Suprapubic skin (tissue), 4 donors: Measurements from ENCODE around the gene IFT81. TPM values are rescaled to one million over a fixed set of nuclear protein-coding genes. Genes with fewer than 3 reads are reported as not detected.
"Not testable (repeated sequence)": the region's sequence is repeated elsewhere in the genome, so short reads cannot be mapped to it uniquely, and the experiment has no call there.

Experiments
- DNase-seq, 2 donors: peaks; one replicate each; pipeline ENCODE4 v3.0.0-alpha.2; 2019; ENCODE audit warnings: low spot score in 2 of 2
- H3K27ac ChIP-seq: fragments of 200-600 bp; sonication (generic); one replicate; pipeline ENCODE4 v1.5.1; 2019
- H3K27me3 ChIP-seq: fragments of 200-600 bp; sonication (generic); one replicate; pipeline ENCODE4 v1.5.1; 2019
- H3K36me3 ChIP-seq: fragments of 200-600 bp; sonication (generic); one replicate; pipeline ENCODE4 v1.5.1; 2019
- H3K4me1 ChIP-seq: fragments of 200-600 bp; sonication (generic); one replicate; pipeline ENCODE4 v1.5.1; 2019
- H3K4me3 ChIP-seq: fragments of 200-600 bp; sonication (generic); one replicate; pipeline ENCODE4 v1.5.1; 2019; ENCODE audit warnings: mild to moderate bottlenecking
- H3K9me3 ChIP-seq: fragments of 200-600 bp; sonication (generic); one replicate; pipeline ENCODE4 v1.5.1; 2019
- CTCF ChIP-seq, 2 donors: fragments of 200-600 bp in 1 of 2; fragments of 450-650 bp in 1 of 2; sonication (generic) in 1 of 2; IDR thresholded peaks; one replicate each; pipeline ENCODE4 v1.5.1; 2016 to 2019; ENCODE audit warnings: antibody characterized with exemption in 2 of 2, mild to moderate bottlenecking in 1 of 2, moderate library complexity in 1 of 2
- EP300 ChIP-seq: sonication (generic); formaldehyde crosslinking; IDR thresholded peaks from one replicate; pipeline ENCODE4 v1.6.1; 2017; ENCODE audit warnings: antibody characterized with exemption
- POLR2A ChIP-seq, 2 donors: fragments of 450-650 bp; IDR thresholded peaks; one replicate each; pipeline ENCODE4 v1.6.1; 2017; ENCODE audit warnings: antibody characterized with exemption in 2 of 2, mild to moderate bottlenecking in 2 of 2, moderate library complexity in 2 of 2
- POLR2AphosphoS5 ChIP-seq, 3 donors: sonication (generic); formaldehyde crosslinking; IDR thresholded peaks; one replicate each; pipeline ENCODE4 v1.6.1; 2017; ENCODE audit warnings: antibody characterized with exemption in 3 of 3
- WGBS: methylation state at CpG from one replicate; pipeline ENCODE4 v1.1.5; 2018; 5-methylcytosine and 5-hydroxymethylcytosine counted together
- total RNA-seq, 4 donors: library from RNA; depleted of rRNA; stranded (reverse); fragments of >200 nt; gene quantifications; one replicate each; pipeline ENCODE4 v1.1.0, GENCODE V29; 2016

IFT81 gene
- total RNA-seq, 4 donors from 2014 or later: 4.8 to 15.5 (median 5.3) TPM

GRCh38 chr12:110224379-110225304 is 100.5 kb downstream of the IFT81 start:
- Histone ChIP-seq H3K4me1 (peaks cover 30% of the 10 kb centered on the region), H3K27ac (peak overlapping the region; percentile 85), H3K4me3 (peak overlapping the region; percentile 22), H3K9me3 (no peaks in the 10 kb centered on the region), H3K36me3 (peaks cover under 1% of the 10 kb centered on the region), H3K27me3 (no peaks in the 10 kb centered on the region)
- WGBS: 15% methylated on average over 10 of the region's 10 CpGs
- TF ChIP-seq CTCF (IDR thresholded peaks at IDR 0.05) (peak; percentile 25 to 39), EP300 (no peak)
- no peak for DNase-seq

- H3K4me1 ChIP-seq: peaks cover 26% of the 10 kb centered on the region
- H3K9me3 ChIP-seq: no peaks in the 10 kb centered on the region
- DNase-seq: no peak
- TF ChIP-seq POLR2AphosphoS5 (IDR thresholded peaks at IDR 0.05): no peak
- TF ChIP-seq CTCF (IDR thresholded peaks at IDR 0.05): no peak
- TF ChIP-seq POLR2A (IDR thresholded peaks at IDR 0.05): no peak
- TF ChIP-seq EP300: no peak
- 95% methylated on average over 3 of the region's 3 CpGs for WGBS
- no peak overlapping the region for H3K4me3 ChIP-seq
- no peaks in the 10 kb centered on the region for H3K27me3 ChIP-seq
- H3K36me3 ChIP-seq: no peaks in the 10 kb centered on the region
- H3K27ac ChIP-seq: no peak overlapping the region
Observed at GRCh38 chr12:110227138-110227537, 103.0 kb downstream of the IFT81 start.

- H3K9me3 ChIP-seq, H3K27ac ChIP-seq, H3K36me3 ChIP-seq, H3K4me3 ChIP-seq, H3K27me3 ChIP-seq, DNase-seq: not testable (repeated sequence)
- peaks cover 20% of the 10 kb centered on the region for H3K4me1 ChIP-seq
- WGBS: 95% methylated on average over 4 of the region's 4 CpGs
Observed at GRCh38 chr12:110228348-110228747, 104.2 kb downstream of the IFT81 start.

GRCh38 chr12:110228756-110229155 is 104.6 kb downstream of the IFT81 start:
- WGBS: 93% methylated on average over 1 of the region's 1 CpG
- DNase-seq: no peak
- peaks cover 16% of the 10 kb centered on the region for H3K4me1 ChIP-seq
- H3K27me3 ChIP-seq: no peaks in the 10 kb centered on the region
- H3K4me3 ChIP-seq: no peak overlapping the region
- TF ChIP-seq POLR2AphosphoS5 (IDR thresholded peaks at IDR 0.05): no peak
- no peak for TF ChIP-seq POLR2A (IDR thresholded peaks at IDR 0.05)
- TF ChIP-seq CTCF (IDR thresholded peaks at IDR 0.05): no peak
- TF ChIP-seq EP300: no peak
- no peaks in the 10 kb centered on the region for H3K9me3 ChIP-seq
- no peaks in the 10 kb centered on the region for H3K36me3 ChIP-seq
- no peak overlapping the region for H3K27ac ChIP-seq

GRCh38 chr12:110229409-110229808 is 105.3 kb downstream of the IFT81 start:
- no peaks in the 10 kb centered on the region for H3K9me3 ChIP-seq
- WGBS: 94% methylated on average over 4 of the region's 4 CpGs
- H3K27me3 ChIP-seq: no peaks in the 10 kb centered on the region

GRCh38 chr12:110230655-110231054 is 106.5 kb downstream of the IFT81 start:
- Histone ChIP-seq H3K27me3 (no peaks in the 10 kb centered on the region), H3K4me1 (peaks cover 12% of the 10 kb centered on the region), H3K36me3 (no peaks in the 10 kb centered on the region), H3K9me3 (no peaks in the 10 kb centered on the region), H3K4me3 (no peak overlapping the region), H3K27ac (no peak overlapping the region)
- no peak for TF ChIP-seq POLR2A (IDR thresholded peaks at IDR 0.05)
- no peak for TF ChIP-seq CTCF (IDR thresholded peaks at IDR 0.05)
- TF ChIP-seq POLR2AphosphoS5 (IDR thresholded peaks at IDR 0.05): no peak
- TF ChIP-seq EP300: no peak
- DNase-seq: no peak
- WGBS: 95% methylated on average over 1 of the region's 1 CpG

More at GRCh38 chr12:110229409-110229808, 105.3 kb downstream of the IFT81 start:
- no peak overlapping the region for H3K4me3 ChIP-seq
- TF ChIP-seq POLR2AphosphoS5 (IDR thresholded peaks at IDR 0.05): no peak
- H3K36me3 ChIP-seq: no peaks in the 10 kb centered on the region
- no peak for DNase-seq
- H3K4me1 ChIP-seq: peaks cover 13% of the 10 kb centered on the region
- H3K27ac ChIP-seq: no peak overlapping the region
